NCI-H82 treated with DMSO at 0.1 percent for 48 hours (cell line): ENCODE measurements around the gene BCAP31.
"Not testable (repeated sequence)": the region's sequence is repeated elsewhere in the genome, so short reads cannot be mapped to it uniquely, and the experiment has no call there.

Experiments used
- DNase-seq: peaks from one replicate; lab custom pipeline; 2025; ENCODE audit not compliant: unreplicated experiment; lab: John Stamatoyannopoulos, UW

The BCAP31 gene

GRCh38 chrX:153736071-153736820 is 12.1 kb upstream of the BCAP31 start:
- no peak for DNase-seq

- DNase-seq: no peak
Observed at GRCh38 chrX:153735274-153735673, 11.1 kb upstream of the BCAP31 start.

- no peak for DNase-seq
Observed at GRCh38 chrX:153734871-153735270, 10.7 kb upstream of the BCAP31 start.

GRCh38 chrX:153733651-153734240 is 9.6 kb upstream of the BCAP31 start:
- no peak for DNase-seq

- no peak for DNase-seq
Observed at GRCh38 chrX:153732401-153732800, 8.2 kb upstream of the BCAP31 start.

GRCh38 chrX:153731845-153732215 is 7.6 kb upstream of the BCAP31 start:
- no peak for DNase-seq

- DNase-seq: no peak
Observed at GRCh38 chrX:153731117-153731844, 7.1 kb upstream of the BCAP31 start.

- not testable (repeated sequence) for DNase-seq
Observed at GRCh38 chrX:153730115-153730514, 5.9 kb upstream of the BCAP31 start.

- no peak for DNase-seq
Observed at GRCh38 chrX:153728951-153729631, 4.9 kb upstream of the BCAP31 start.

GRCh38 chrX:153728095-153728494 is 3.9 kb upstream of the BCAP31 start:
- no peak for DNase-seq

GRCh38 chrX:153727123-153727931 is 3.1 kb upstream of the BCAP31 start:
- DNase-seq: no peak

GRCh38 chrX:153726286-153727122 is 2.3 kb upstream of the BCAP31 start:
- peak; percentile 15 for DNase-seq

GRCh38 chrX:153725832-153726285 is 1.7 kb upstream of the BCAP31 start:
- DNase-seq: no peak

- no peak for DNase-seq
Observed at GRCh38 chrX:153725039-153725831, 1.0 kb upstream of the BCAP31 start.

- no peak for DNase-seq
Observed at GRCh38 chrX:153723351-153724251, 586 bp downstream of the BCAP31 start.

- DNase-seq: no peak
Observed at GRCh38 chrX:153722704-153723350, 1.4 kb downstream of the BCAP31 start.

- DNase-seq: no peak
Observed at GRCh38 chrX:153719701-153720100, 4.5 kb downstream of the BCAP31 start.
